BE2C (cell line): ENCODE data around the gene SH3RF3.
"Not testable (repeated sequence)": the region's sequence is repeated elsewhere in the genome, so short reads cannot be mapped to it uniquely, and the experiment has no call there.

Experiments used
- DNase-seq: peaks from one replicate; pipeline ENCODE4 v3.0.0-alpha.2; 2020
- H3K27me3 ChIP-seq: fragments of 250-450 bp; sonication (Bioruptor Pico); 2 replicates; pipeline ENCODE4 v1.5.1; 2020; ENCODE audit warnings: mild to moderate bottlenecking
- H3K36me3 ChIP-seq: fragments of 250-450 bp; sonication (Bioruptor Pico); 2 replicates; pipeline ENCODE4 v1.5.1; 2020; ENCODE audit warnings: mild to moderate bottlenecking
- H3K4me1 ChIP-seq: fragments of 250-450 bp; sonication (Bioruptor Pico); 2 replicates; pipeline ENCODE4 v1.5.1; 2020
- H3K4me3 ChIP-seq: 2 replicates; pipeline ENCODE4 v1.5.1; 2011; ENCODE audit warnings: low read depth, low read length
- H3K9me3 ChIP-seq: fragments of 250-450 bp; sonication (Bioruptor Pico); 2 replicates; pipeline ENCODE4 v1.5.1; 2020
- CTCF ChIP-seq: IDR thresholded peaks from 2 replicates; pipeline ENCODE4 v1.5.1; 2012; ENCODE audit warnings: mild to moderate bottlenecking, low read depth, low read length

The SH3RF3 gene

GRCh38 chr2:109215866-109216265 lies 86.9 kb downstream of the SH3RF3 start:
- TF ChIP-seq CTCF, result no peak
- Histone ChIP-seq H3K9me3 (no peaks in the 10 kb centered on the region), H3K27me3 (no peaks in the 10 kb centered on the region), H3K4me3 (no peak overlapping the region), H3K4me1 (no peaks in the 10 kb centered on the region), H3K36me3 (no peaks in the 10 kb centered on the region)
- no peak for DNase-seq

- no peaks in the 10 kb centered on the region for H3K9me3 ChIP-seq
- no peaks in the 10 kb centered on the region for H3K36me3 ChIP-seq
- no peaks in the 10 kb centered on the region for H3K4me1 ChIP-seq
- H3K27me3 ChIP-seq, result no peaks in the 10 kb centered on the region
- no peak overlapping the region for H3K4me3 ChIP-seq
- TF ChIP-seq CTCF, result no peak
- DNase-seq, result no peak
Observed at GRCh38 chr2:109216332-109216731, 87.3 kb downstream of the SH3RF3 start.

GRCh38 chr2:109217362-109218086 lies 88.5 kb downstream of the SH3RF3 start:
- no peaks in the 10 kb centered on the region for H3K36me3 ChIP-seq
- no peaks in the 10 kb centered on the region for H3K27me3 ChIP-seq
- no peaks in the 10 kb centered on the region for H3K9me3 ChIP-seq
- no peak overlapping the region for H3K4me3 ChIP-seq
- TF ChIP-seq CTCF, result no peak
- DNase-seq, result no peak
- no peaks in the 10 kb centered on the region for H3K4me1 ChIP-seq

- Histone ChIP-seq H3K4me3 (no peak overlapping the region), H3K9me3 (no peaks in the 10 kb centered on the region), H3K36me3 (no peaks in the 10 kb centered on the region), H3K4me1 (no peaks in the 10 kb centered on the region), H3K27me3 (no peaks in the 10 kb centered on the region)
- no peak for TF ChIP-seq CTCF
- DNase-seq, result no peak
Observed at GRCh38 chr2:109218087-109218791, 89.2 kb downstream of the SH3RF3 start.

- H3K36me3 ChIP-seq, result no peaks in the 10 kb centered on the region
- DNase-seq, result no peak
- H3K4me3 ChIP-seq, result no peak overlapping the region
- H3K4me1 ChIP-seq, result no peaks in the 10 kb centered on the region
- TF ChIP-seq CTCF, result no peak
- no peaks in the 10 kb centered on the region for H3K27me3 ChIP-seq
- no peaks in the 10 kb centered on the region for H3K9me3 ChIP-seq
Observed at GRCh38 chr2:109218792-109219126, 89.8 kb downstream of the SH3RF3 start.

GRCh38 chr2:109220860-109221259 lies 91.9 kb downstream of the SH3RF3 start:
- H3K4me1 ChIP-seq, result no peaks in the 10 kb centered on the region
- DNase-seq, result no peak
- H3K36me3 ChIP-seq, result no peaks in the 10 kb centered on the region
- no peaks in the 10 kb centered on the region for H3K9me3 ChIP-seq
- no peaks in the 10 kb centered on the region for H3K27me3 ChIP-seq
- H3K4me3 ChIP-seq, result no peak overlapping the region
- TF ChIP-seq CTCF, result no peak

GRCh38 chr2:109221316-109221715 lies 92.3 kb downstream of the SH3RF3 start:
- not testable (repeated sequence) for H3K4me3 ChIP-seq, H3K27me3 ChIP-seq, H3K36me3 ChIP-seq, H3K4me1 ChIP-seq, H3K9me3 ChIP-seq, DNase-seq
